ENCODE data around the gene SIVA1. TPM values are rescaled to one million over a fixed set of nuclear protein-coding genes. Genes with fewer than 3 reads are reported as not detected.
A peak's percentile ranks its signal among the peaks of the same experiment; 100 is the strongest.

SIVA1 gene
- polyA plus RNA-seq, 3 donors = 102 to 193 (median 156) TPM

DNA sequence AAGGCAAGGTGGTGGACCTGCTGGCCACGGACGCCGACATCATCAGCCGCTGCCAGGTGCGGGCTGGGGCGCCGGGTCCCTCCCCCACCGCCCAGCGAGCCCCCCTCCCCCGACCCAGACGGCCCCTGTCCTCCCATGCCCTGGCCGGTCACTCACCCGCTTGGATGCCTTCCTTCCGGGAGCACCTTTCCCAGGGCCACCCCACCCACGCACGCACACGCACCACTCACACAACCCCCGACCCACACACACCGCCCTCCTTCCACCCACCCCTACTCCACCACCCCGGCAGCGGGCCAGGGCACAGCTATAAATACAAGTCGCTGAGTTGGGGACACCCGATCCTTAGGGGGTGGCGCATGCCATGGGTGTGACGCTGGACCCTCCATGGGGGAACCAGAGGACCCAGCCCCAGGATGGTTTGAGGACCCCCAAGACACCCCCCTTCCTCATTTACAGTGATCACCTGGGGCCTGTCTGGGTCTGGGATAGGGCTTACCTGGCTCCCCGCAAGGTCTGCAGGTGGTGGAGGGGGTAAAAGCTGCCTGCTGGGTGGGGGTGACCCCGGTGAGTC, 28.5 kb upstream of the SIVA1 start:
- H3K27ac ChIP-seq (ENCODE audit: low read depth in 1 of 2, low read length in 2 of 2) = no peak overlapping the region

More for the DNA sequence above, 28.5 kb upstream of the SIVA1 start:
- peak overlapping the region; percentile 56 to 76 for H3K4me3 Mint-ChIP-seq
- Histone ChIP-seq H4K20me1 (ENCODE audit: insufficient read depth, low read length) (no peaks in the 10 kb centered on the region), H3K27me3 (ENCODE audit: control insufficient read depth in 2 of 2, insufficient read depth in 2 of 2, low read length in 2 of 2) (peaks cover 0 to 8% of the 10 kb centered on the region in 2 donors), H2AFZ (ENCODE audit: insufficient read depth, low read depth, low read length, poor library complexity, severe bottlenecking) (peak overlapping the region; percentile 98), H3K4me3 (replicated peaks in 1 of 3; ENCODE audit: low read depth in 2 of 3, low read length in 3 of 3) (peak overlapping the region; percentile 26 to 89 (median 64)), H3K9me3 (replicated peaks in 1 of 2; ENCODE audit: control insufficient read depth in 1 of 2, insufficient read depth in 1 of 2, low read length in 2 of 2) (no peaks in the 10 kb centered on the region), H3K9ac (ENCODE audit: insufficient read depth, low read length, poor library complexity, severe bottlenecking) (peak overlapping the region; percentile 65), H3K4me2 (replicated peaks; ENCODE audit: extremely low read depth, low read length, poor library complexity, severe bottlenecking) (peak overlapping the region; percentile 88), H3K79me2 (ENCODE audit: insufficient read depth, low read length) (no peaks in the 10 kb centered on the region), H3K36me3 (replicated peaks in 1 of 2; ENCODE audit: control insufficient read depth in 1 of 2, insufficient read depth in 2 of 2, low read length in 2 of 2) (no peaks in the 10 kb centered on the region), H3K4me1 (ENCODE audit: control insufficient read depth in 1 of 2, insufficient read depth in 2 of 2, low read length in 2 of 2) (peaks cover 14 to 23% of the 10 kb centered on the region in 2 donors)
- DNase-seq = no peak
- no peak for TF ChIP-seq CTCF (IDR thresholded peaks at IDR 0.05)
- peaks cover 0 to 6% of the 10 kb centered on the region in 2 donors for H3K36me3 Mint-ChIP-seq
- WGBS (ENCODE audit: insufficient coverage) = 10% methylated on average over 23 of the region's 27 CpGs
- H3K9me3 Mint-ChIP-seq = no peaks in the 10 kb centered on the region
- H3K27ac Mint-ChIP-seq = no peak overlapping the region
- intact Hi-C loops (cut with micrococcal nuclease) = loop anchor here in 1 of 2 donors (5.0 kb wide), 1 partner anchor 73 kb away; the partner anchor contains the start of gene AKT1
- peaks cover 8% of the 10 kb centered on the region for H3K4me1 Mint-ChIP-seq
- peaks cover 3 to 23% (median 9%) of the 10 kb centered on the region in 3 donors for H3K27me3 Mint-ChIP-seq (ENCODE audit: low read depth in 3 of 3)

Measured in CD14-positive monocyte (primary cell).